KBM-7 (cell line): ENCODE results near the gene NKAP.
A peak's percentile ranks its signal among the peaks of the same experiment; 100 is the strongest.

ENCODE experiments used
- DNase-seq: peaks from one replicate; pipeline ENCODE4 v3.0.0-alpha.2; 2015
- in situ Hi-C: fragments of 300-500 bp; cut with MboI; formaldehyde crosslinking; loops from 2 replicates; pipeline ENCODE4 v1.14.3; 2020; ENCODE audit warnings: low sequenced_read_pairs, low pct_unique_long_range_greater_than_20kb, mixed read lengths

The NKAP gene

GRCh38 chrX:119878740-119879139 is 64.8 kb downstream of the NKAP start:
- in situ Hi-C loops = no loop called here
- DNase-seq = no peak

- in situ Hi-C loops = no loop called here
- peak; percentile 96 for DNase-seq
Measured at GRCh38 chrX:119871599-119872395, 71.8 kb downstream of the NKAP start, which contains the start of the genes NDUFA1 and RNF113A. TSS of gene NDUFA1 (plus strand) at chrX:119871832. CDS start at chrX:119871912, 80 bp downstream. TSS of gene RNF113A (minus strand) at chrX:119871733. CDS start at chrX:119871613, 120 bp downstream.

- no peak for DNase-seq
- in situ Hi-C loops = no loop called here
Measured at GRCh38 chrX:119871245-119871598, 72.3 kb downstream of the NKAP start.
